NB4 (cell line): ENCODE data around the gene STX2.

Source experiments
- DNase-seq: peaks from one replicate; pipeline ENCODE4 v3.0.0; 2010; ENCODE audit warnings: low read depth
- H3K4me3 ChIP-seq: one replicate; pipeline ENCODE4 v1.5.1; 2011; ENCODE audit warnings: mild to moderate bottlenecking, low read depth, low read length, moderate library complexity
- MYC ChIP-seq: IDR thresholded peaks from 2 replicates; pipeline ENCODE4 v1.6.1; 2011; ENCODE audit warnings: low read depth, low read length
- POLR2A ChIP-seq: IDR thresholded peaks from 2 replicates; pipeline ENCODE4 v1.6.1; 2011; ENCODE audit warnings: mild to moderate bottlenecking; ENCODE audit not compliant: insufficient read length; ENCODE audit errors: extremely low read depth
- TF ChIP-seq, protein P1 (sequence below): IDR thresholded peaks from one replicate; pipeline ENCODE4 v1.5.1; 2012; ENCODE audit warnings: low read depth, low read length
- TF ChIP-seq, protein P2 (sequence below): IDR thresholded peaks from 2 replicates; pipeline ENCODE4 v1.6.1; 2011; ENCODE audit warnings: low read depth, low read length

The STX2 gene

DNA sequence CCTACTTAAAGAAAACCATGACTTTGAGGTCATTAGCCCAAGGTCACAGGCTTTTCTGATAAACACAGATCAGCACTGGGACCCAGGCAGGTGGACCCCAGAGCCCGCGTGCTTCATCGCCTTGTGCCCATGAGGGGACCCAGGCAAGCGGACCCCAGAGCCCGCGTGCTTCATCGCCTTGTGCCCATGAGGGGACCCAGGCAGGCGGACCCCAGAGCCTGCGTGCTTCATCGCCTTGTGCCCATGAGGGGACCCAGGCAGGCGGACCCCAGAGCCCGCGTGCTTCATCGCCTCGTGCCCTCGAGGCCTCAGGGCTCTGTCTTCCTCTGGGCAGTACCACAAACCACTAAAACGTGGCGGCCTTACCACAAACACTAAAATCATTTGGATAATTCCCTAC lies 31.7 kb downstream of the STX2 start:
- TF ChIP-seq, protein P1, sequence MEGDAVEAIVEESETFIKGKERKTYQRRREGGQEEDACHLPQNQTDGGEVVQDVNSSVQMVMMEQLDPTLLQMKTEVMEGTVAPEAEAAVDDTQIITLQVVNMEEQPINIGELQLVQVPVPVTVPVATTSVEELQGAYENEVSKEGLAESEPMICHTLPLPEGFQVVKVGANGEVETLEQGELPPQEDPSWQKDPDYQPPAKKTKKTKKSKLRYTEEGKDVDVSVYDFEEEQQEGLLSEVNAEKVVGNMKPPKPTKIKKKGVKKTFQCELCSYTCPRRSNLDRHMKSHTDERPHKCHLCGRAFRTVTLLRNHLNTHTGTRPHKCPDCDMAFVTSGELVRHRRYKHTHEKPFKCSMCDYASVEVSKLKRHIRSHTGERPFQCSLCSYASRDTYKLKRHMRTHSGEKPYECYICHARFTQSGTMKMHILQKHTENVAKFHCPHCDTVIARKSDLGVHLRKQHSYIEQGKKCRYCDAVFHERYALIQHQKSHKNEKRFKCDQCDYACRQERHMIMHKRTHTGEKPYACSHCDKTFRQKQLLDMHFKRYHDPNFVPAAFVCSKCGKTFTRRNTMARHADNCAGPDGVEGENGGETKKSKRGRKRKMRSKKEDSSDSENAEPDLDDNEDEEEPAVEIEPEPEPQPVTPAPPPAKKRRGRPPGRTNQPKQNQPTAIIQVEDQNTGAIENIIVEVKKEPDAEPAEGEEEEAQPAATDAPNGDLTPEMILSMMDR, result no peak
- no peak for DNase-seq
- H3K4me3 ChIP-seq, result no peak overlapping the region

DNA sequence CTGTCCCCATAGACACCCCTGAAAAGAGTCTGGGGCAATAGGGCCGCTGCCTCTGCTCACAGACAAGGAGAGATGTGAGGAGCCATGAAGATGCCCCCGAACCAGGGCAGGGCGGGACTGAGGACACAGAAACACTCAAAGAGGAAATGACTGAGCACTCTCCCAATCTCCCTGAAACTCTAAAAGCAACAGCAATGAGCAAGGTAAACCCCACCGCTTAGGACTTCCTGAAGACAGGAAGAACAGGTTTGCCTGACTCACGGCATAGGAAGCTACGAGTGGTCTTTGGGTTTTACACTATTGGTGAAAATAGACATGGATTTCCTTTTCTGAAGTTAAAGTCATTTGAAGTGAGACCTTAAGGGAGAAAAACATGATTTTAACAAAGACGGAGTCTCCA lies 32.5 kb downstream of the STX2 start:
- H3K4me3 ChIP-seq, result no peak overlapping the region
- DNase-seq, result no peak
- no peak for TF ChIP-seq MYC
- TF ChIP-seq, protein P1, result no peak
- TF ChIP-seq POLR2A, result no peak
- TF ChIP-seq, protein P2, sequence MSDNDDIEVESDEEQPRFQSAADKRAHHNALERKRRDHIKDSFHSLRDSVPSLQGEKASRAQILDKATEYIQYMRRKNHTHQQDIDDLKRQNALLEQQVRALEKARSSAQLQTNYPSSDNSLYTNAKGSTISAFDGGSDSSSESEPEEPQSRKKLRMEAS, result no peak

DNA sequence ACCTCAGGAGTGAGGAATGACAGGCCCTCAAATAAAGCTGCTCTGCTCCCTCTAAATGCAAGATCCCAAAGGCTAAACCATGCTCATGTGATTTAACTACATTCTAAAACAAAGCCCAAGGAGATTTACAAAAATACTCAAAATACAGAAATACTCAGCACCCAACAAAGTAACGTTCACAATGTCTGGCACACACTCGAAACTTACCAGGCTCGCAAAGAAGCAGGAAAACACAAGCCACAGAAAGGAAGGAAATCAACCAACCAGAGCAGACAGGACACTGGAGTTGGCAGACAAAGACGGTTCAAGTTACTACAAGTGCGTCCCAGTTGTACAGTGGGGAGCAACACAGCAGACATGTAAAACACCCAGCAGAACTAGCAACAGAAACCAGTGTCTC lies 33.4 kb downstream of the STX2 start:
- TF ChIP-seq MYC, result no peak
- TF ChIP-seq, protein P1, result no peak
- TF ChIP-seq POLR2A, result no peak
- TF ChIP-seq, protein P2, result no peak
- no peak for DNase-seq
- no peak overlapping the region for H3K4me3 ChIP-seq

DNA sequence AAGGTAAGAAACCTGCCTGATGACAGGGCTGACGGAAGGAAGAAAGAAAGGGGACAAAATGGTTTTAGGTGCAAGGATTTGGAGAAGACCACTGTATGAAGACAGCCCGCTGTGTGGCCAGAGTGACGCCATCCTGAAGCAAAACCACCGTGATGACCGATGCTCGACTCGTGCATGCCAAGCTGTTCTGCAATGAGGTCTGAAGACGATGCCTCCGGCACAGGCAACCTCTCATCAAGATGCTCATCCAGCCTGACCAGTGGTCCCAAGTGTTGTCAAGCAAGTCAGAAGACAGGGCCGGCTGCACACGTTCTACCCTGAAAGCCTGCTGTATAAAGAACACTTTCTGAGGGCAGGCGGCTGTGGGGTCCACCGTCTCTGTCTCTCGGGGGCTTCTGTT lies 34.8 kb downstream of the STX2 start:
- DNase-seq, result no peak
- H3K4me3 ChIP-seq, result no peak overlapping the region
- TF ChIP-seq, protein P2, result no peak
- TF ChIP-seq, protein P1, result no peak
- TF ChIP-seq POLR2A (no peak), MYC (no peak)

DNA sequence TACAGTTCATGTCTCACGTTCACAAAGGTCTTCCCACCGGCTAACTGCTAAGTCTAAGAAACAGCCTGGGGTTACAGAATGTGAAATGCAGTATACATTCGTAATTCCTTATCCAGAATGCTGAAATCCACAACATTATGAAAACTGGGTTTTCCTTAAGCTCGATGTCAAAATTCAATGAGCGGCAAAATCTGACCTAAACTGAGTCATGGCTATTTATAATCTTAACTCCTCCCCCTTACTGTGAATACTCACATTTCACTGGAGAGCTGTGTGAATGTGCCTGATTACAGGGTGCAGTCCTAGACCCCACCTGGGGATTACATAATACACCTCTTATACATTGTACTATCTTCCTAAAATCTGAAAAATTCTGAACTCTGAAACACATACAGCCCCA lies 35.3 kb downstream of the STX2 start:
- TF ChIP-seq, protein P2, result no peak
- TF ChIP-seq MYC, result no peak
- no peak for TF ChIP-seq POLR2A
- TF ChIP-seq, protein P1, result no peak
- DNase-seq, result no peak

DNA sequence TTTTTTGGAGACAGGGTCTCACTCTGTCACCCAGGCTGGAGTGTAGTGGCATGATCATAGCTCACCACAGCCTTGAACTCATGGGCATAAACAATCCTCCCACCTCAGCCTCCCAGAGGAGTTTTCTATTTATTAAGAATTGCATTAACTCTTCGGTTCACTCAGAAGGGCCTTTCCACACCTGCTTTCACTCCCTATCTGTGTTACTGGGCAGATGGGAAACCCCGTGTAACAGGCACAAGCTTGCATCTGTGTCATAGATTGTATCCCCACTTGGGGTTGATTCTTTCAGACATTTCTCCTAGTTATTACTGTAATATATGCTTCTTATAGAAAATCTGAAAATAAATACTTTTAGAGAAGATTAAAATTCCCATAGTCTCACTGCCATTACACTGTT lies 38.7 kb downstream of the STX2 start:
- no peak for DNase-seq
- TF ChIP-seq POLR2A (no peak), MYC (no peak)
- TF ChIP-seq, protein P1, result no peak
- TF ChIP-seq, protein P2, result no peak
- H3K4me3 ChIP-seq, result no peak overlapping the region

More for the DNA sequence above, 35.3 kb downstream of the STX2 start:
- H3K4me3 ChIP-seq, result no peak overlapping the region
